GM12864 (cell line): ENCODE data around the gene DOK3.

Experiments
- DNase-seq: peaks from one replicate; pipeline ENCODE4 v3.0.0-alpha.2; 2011; ENCODE audit warnings: low read depth
- H3K4me3 ChIP-seq: 2 replicates; pipeline ENCODE4 v1.5.1; 2011; ENCODE audit warnings: mild to moderate bottlenecking, low read depth, low read length, control low read depth
- CTCF ChIP-seq: IDR thresholded peaks from 2 replicates; pipeline ENCODE4 v1.5.1; 2011; ENCODE audit warnings: low read depth, mild to moderate bottlenecking, moderate library complexity, low read length, control low read depth, inconsistent platforms; ENCODE audit errors: missing control alignments

Gene DOK3

GRCh38 chr5:177520916-177521513, 11.4 kb upstream of the DOK3 start:
- no peak overlapping the region for H3K4me3 ChIP-seq
- no peak for TF ChIP-seq CTCF
- no peak for DNase-seq

- H3K4me3 ChIP-seq = no peak overlapping the region
- no peak for DNase-seq
- no peak for TF ChIP-seq CTCF
Measured at GRCh38 chr5:177520271-177520670, 10.6 kb upstream of the DOK3 start.

DNA sequence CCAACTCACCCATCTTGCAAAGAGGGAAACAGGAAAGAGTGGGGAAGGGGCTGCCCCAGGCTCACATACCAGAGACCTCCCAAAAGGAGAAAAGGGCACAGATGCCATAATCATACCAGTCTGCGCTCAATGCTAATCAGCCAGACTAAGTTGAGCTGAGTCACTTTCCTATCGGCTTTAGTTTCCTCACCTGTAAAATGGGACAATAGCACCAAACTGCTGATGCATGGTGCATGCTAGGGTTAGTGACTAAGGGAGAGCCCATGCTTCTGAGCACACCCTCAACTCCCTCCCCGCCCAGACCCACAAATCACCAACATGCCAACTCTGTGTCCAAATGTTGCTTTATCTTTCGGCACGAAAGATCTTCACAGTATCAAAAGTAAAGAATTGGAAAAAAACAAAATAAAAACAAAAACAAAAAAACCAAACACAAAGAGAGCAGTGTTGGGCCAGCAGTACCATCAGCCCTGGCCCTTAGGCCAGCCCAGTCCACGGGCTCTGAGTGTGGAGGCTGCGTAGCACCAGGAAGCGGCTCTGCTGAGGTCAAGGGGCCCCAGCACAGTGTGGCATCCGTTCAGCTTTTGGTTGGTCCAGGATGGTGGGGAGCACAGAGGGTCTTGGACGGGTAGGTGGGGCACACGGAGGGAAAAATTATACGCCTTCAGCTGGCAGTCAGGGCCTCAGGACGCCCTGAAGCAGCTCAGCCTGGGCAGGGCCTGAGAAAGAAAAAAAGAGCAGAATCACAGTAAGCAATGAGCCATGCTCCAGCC, 10.0 kb upstream of the DOK3 start:
- no peak overlapping the region for H3K4me3 ChIP-seq

DNA sequence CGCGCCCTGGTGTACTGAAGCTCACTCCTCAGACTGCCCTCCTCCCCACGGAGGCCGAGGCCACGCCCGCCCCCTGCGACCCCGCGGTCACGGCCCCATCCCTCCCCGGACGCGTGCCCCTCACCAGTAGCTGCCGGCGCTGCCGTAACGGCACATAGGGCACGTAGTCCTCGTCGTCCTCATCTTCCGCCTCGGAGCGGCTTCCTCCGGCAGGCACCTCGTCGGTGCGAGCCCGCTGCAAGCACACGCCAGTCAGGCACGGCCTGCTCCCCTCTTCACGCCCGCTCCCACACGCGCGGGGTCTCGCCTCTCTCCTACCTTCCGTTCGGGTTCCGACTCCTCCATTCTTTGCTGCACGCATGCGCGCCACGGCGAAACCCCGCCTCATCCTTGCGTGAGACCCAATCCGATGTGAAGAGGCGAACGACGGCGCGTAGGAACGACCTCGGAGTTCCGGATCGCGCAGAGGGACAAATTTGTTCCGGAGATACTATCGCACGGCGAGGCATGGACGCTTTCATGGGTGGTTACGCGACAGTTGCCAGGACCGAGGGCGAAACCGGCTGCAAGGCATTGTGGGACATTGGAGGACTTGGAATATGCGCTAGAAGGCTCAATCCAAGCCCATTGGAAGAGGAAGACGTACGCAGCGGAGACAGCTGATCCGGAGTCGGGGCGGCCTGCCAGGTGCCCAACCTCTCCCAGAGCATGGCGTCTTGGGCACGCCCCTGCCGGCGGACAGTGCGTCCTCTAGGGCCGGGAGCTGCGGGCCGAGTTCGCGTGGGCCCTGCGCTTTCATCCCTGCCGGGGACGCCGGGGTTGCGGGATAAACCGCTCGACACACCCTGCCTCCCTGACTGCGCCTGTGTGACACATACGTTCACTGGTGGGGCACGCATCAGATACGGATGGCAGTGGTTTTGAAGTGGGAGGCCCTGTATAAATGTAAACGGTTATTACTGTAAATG, 7.3 kb upstream of the DOK3 start, which contains the start of gene DDX41:
DDX41 (minus strand) TSS at position 361 of the 968 bp plus-strand sequence; CDS start at position 345, 16 bp downstream.
- no peak for TF ChIP-seq CTCF
- peak; percentile 87 for DNase-seq
- H3K4me3 ChIP-seq = peak within 1 kb of the TSS; percentile 86

More for the DNA sequence above, 10.0 kb upstream of the DOK3 start:
- TF ChIP-seq CTCF = no peak
- DNase-seq = no peak

GRCh38 chr5:177515580-177515979, 6.0 kb upstream of the DOK3 start:
- DNase-seq = no peak
- peak overlapping the region; percentile 86 for H3K4me3 ChIP-seq
- no peak for TF ChIP-seq CTCF

- DNase-seq = no peak
- TF ChIP-seq CTCF = no peak
- H3K4me3 ChIP-seq = no peak overlapping the region
Measured at GRCh38 chr5:177514541-177514940, 4.9 kb upstream of the DOK3 start.
